AG10803 (cell line): ENCODE measurements around the gene ANKRD37.

Experiments
- DNase-seq: peaks from one replicate; pipeline ENCODE4 v3.0.0; 2010; ENCODE audit warnings: low read depth
- H3K4me3 ChIP-seq: 2 replicates; pipeline ENCODE4 v1.5.1; 2011; ENCODE audit warnings: mild to moderate bottlenecking, low read length, control low read depth
- TF ChIP-seq, protein P1 (sequence below): conservative IDR thresholded peaks from 2 replicates; pipeline ENCODE4 v1.5.1; 2011; ENCODE audit warnings: mild to moderate bottlenecking, low read length, control low read depth, inconsistent platforms

The ANKRD37 gene

DNA sequence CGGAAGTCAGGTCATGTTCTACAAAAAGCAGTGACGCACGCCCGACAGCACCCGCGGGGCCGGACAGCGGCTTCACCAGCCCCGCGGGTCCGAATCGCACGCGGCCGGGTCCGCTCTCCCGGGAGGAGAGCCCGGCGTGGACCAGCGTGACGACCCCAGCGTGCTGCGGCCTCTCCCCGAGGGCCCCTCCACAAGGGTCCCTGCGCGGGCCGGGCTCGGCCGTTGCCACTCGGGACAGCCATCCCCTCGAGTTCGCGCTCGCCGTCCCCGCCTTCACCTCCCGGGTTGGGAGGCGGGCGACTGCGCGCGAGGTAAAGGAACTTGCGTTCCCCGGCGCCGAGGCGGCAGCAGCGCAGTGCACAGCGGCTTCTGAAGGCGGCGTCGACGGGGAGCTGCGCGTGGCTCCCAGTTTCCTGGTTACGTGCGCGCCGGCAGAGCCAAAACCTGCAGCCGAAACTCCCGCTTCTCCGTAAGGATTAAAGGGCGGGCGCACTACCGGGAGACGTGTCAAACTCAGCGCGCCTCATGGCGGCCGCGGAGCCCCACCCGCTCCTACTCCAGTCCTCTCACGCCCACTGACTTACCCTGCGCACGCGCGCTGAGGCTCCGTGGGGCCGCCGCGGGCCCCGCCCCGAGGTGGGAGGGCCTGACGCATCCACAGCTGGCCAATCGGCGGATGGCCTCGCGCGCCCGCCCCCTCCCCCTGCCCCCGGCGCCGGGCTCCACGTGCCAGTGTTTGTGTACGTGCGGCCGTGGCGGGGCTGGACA, 501 bp upstream of the ANKRD37 start:
- TF ChIP-seq, protein P1, sequence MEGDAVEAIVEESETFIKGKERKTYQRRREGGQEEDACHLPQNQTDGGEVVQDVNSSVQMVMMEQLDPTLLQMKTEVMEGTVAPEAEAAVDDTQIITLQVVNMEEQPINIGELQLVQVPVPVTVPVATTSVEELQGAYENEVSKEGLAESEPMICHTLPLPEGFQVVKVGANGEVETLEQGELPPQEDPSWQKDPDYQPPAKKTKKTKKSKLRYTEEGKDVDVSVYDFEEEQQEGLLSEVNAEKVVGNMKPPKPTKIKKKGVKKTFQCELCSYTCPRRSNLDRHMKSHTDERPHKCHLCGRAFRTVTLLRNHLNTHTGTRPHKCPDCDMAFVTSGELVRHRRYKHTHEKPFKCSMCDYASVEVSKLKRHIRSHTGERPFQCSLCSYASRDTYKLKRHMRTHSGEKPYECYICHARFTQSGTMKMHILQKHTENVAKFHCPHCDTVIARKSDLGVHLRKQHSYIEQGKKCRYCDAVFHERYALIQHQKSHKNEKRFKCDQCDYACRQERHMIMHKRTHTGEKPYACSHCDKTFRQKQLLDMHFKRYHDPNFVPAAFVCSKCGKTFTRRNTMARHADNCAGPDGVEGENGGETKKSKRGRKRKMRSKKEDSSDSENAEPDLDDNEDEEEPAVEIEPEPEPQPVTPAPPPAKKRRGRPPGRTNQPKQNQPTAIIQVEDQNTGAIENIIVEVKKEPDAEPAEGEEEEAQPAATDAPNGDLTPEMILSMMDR, result no peak
- peak overlapping the region; percentile 84 for H3K4me3 ChIP-seq
- peak; percentile 98 for DNase-seq

DNA sequence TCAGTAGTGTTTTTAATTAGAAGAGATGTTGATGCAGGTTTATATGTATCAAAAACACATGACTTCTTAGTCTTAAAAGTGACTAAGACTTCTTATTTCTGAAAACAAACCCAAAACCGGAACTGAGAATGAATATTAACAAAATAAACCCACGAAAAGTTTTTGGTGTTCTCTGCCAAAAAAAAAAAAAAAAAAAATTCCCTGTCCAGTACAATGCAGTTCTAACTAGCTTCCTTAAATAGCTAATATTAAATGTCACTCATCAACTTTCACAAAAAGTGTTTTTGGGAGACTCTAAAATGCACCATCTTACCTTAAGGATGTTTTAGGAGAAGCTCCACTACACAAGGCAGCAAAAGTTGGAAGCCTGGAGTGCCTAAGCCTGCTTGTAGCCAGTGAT, 2.0 kb downstream of the ANKRD37 start:
- DNase-seq, result no peak
- TF ChIP-seq, protein P1, result no peak
- no peak overlapping the region for H3K4me3 ChIP-seq

DNA sequence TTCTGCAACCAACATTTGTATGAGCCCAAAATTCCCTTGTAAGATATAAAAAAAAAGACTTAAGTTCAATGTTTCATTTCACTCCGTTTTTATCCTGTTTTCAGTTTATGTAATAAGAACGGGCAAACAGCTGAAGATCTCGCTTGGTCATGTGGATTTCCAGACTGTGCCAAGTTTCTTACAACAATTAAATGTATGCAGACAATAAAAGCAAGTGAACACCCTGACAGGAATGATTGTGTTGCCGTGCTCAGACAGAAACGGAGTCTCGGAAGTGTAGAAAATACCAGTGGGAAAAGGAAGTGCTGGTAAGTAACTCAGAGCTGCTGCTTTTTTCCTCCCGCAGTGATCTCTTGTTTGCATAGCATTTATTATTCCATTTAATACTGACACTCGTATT, 2.8 kb downstream of the ANKRD37 start:
- H3K4me3 ChIP-seq, result no peak overlapping the region
- DNase-seq, result no peak
- TF ChIP-seq, protein P1, result no peak

DNA sequence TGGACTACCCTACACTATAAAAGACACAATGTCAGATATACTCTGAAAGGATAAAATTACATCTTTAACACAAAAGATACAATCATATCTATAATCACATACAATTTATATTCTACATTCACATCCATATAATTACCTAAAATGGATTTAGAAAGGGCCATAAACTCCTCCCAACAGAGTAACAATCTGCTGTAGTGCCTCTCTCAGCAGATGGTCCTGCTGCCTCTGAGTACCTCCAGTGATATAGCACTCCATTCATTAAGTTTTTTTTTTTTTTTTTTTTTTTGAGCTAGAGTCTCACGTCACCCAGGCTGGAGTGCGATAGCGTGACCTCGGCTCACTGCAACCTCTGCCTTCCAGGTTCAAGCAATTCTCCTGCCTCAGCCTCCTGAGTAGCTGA, 7.4 kb downstream of the ANKRD37 start:
- DNase-seq, result no peak
- TF ChIP-seq, protein P1, result no peak
- H3K4me3 ChIP-seq, result no peak overlapping the region

DNA sequence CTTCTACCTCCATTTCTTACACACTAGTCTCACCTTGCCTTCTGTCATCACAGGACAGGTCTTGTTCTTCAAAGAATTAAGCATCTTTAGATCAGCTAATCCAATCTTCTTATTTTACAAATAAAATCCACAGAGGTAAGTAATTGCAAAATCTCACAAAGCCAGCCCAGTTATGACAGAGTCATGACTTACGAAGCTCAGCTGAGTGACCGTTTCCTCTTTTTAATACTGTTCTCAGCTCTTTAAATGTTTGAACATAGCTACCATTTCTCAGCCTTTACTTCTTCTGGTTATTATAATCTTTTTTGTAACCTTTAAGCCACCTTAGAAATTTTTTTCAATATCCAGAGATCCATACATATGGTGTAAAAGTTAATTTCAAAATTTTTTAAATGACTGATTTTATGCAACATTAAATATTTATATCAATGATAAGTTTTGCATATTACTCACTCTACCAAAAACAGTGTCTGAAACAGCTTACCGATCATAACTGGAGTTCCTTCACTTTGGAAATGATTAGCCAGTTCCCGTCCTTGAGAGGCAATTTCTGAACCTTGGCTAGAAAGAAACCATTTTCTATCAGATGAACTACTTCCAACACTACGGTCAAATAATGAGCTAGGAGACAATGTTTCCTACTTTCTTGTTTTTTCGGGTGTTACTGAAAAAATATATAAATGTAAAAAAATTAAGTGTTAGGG, 8.8 kb downstream of the ANKRD37 start:
- DNase-seq, result no peak
- TF ChIP-seq, protein P1, result no peak
- H3K4me3 ChIP-seq, result no peak overlapping the region

DNA sequence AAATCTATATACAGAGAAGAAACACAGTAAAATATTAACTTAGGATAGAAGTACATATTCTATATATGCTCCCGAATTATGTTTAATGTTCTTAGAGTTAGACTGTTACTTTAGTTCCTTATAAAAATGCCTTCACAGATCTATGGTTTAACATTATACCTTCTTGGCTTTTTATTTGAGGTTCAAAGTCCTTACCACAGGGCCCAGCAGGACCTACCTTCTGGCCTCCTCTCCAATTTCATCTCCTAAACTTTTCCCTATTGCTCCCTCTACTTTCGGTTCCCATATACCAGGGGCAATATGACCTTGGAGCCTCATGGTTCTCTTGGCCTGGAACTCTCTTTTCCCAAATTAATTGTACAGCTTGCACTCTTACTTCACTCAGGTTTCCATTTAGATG, 11.8 kb downstream of the ANKRD37 start:
- H3K4me3 ChIP-seq, result no peak overlapping the region
- no peak for DNase-seq
- TF ChIP-seq, protein P1, result no peak

DNA sequence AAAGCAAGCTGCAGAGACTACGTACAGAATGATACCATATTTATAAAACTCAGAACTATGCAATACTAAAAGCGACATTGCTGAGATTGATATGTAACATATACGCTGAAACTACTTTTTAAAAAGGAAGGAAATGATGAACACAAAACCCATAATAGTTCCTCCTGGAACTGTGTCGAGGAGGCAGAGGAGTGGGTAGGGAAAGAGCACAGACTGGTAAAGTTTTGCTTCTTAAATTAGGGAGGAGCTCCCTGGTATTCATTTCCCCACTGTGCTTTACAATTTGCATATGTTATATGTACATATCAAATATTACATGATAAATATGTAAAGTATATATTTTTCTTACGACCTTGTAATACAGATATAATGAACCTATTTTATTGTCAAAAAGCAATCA, 15.2 kb downstream of the ANKRD37 start:
- TF ChIP-seq, protein P1, result no peak
- H3K4me3 ChIP-seq, result no peak overlapping the region
- no peak for DNase-seq
